ENCODE measurements around the gene BCKDHA.

DNA sequence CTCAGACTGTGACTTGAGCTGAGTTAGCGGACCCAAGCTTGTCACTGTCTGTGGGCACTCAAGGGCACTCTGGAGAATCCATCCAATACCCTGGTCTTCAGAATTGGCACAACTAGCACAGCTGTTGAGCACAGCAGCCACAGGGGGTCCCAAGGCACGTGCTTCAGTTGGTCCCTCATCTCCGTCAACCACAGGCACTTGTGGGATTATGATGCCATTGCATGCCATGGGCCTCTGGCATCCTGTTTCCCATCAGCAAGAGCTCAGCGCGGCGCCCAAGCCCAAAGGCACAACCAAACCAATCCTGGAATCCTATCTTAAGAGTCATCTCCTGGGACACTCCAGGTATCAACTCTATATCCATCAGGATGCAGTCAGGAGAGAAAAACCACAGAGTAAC, 33.3 kb downstream of the BCKDHA start:
- TF ChIP-seq, protein P1, sequence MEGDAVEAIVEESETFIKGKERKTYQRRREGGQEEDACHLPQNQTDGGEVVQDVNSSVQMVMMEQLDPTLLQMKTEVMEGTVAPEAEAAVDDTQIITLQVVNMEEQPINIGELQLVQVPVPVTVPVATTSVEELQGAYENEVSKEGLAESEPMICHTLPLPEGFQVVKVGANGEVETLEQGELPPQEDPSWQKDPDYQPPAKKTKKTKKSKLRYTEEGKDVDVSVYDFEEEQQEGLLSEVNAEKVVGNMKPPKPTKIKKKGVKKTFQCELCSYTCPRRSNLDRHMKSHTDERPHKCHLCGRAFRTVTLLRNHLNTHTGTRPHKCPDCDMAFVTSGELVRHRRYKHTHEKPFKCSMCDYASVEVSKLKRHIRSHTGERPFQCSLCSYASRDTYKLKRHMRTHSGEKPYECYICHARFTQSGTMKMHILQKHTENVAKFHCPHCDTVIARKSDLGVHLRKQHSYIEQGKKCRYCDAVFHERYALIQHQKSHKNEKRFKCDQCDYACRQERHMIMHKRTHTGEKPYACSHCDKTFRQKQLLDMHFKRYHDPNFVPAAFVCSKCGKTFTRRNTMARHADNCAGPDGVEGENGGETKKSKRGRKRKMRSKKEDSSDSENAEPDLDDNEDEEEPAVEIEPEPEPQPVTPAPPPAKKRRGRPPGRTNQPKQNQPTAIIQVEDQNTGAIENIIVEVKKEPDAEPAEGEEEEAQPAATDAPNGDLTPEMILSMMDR (IDR thresholded peaks at IDR 0.05): no peak
- TF ChIP-seq POLR2AphosphoS5 (IDR thresholded peaks at IDR 0.05): no peak
- TF ChIP-seq POLR2A (IDR thresholded peaks at IDR 0.05): no peak

Measured in stomach (tissue), 4 donors.